Adrenal gland (tissue), 12 donors: Measurements from ENCODE around the gene MAP3K12. TPM values are rescaled to one million over a fixed set of nuclear protein-coding genes. Genes with fewer than 3 reads are reported as not detected.

Experiments used
- DNase-seq, 7 donors: peaks; one replicate each; pipeline ENCODE4 v3.0.0-alpha.2; 2019 to 2020
- H3K27ac ChIP-seq, 5 donors: fragments of 200-600 bp; sonication (generic) in 4 of 5; 1 replicate in 3 of 5; 2 replicates in 2 of 5; pipeline versions ENCODE4 v1.5.1 to v1.8.0; 2016 to 2020; ENCODE audit warnings: mild to moderate bottlenecking in 1 of 5
- H3K27me3 ChIP-seq: fragments of 200-600 bp; 2 replicates; pipeline ENCODE4 v1.8.0; 2021
- H3K36me3 ChIP-seq, 2 donors: fragments of 200-600 bp; replicated peaks in 1 of 2; 1 replicate in 1 of 2; 2 replicates in 1 of 2; pipeline versions ENCODE4 v1.5.1 to v1.8.0; 2018 to 2022
- H3K4me1 ChIP-seq, 2 donors: fragments of 200-600 bp; replicated peaks in 1 of 2; 1 replicate in 1 of 2; 2 replicates in 1 of 2; pipeline versions ENCODE4 v1.5.1 to v1.8.0; 2018 to 2021
- H3K4me3 ChIP-seq, 4 donors: fragments of 200-600 bp; sonication (generic) in 3 of 4; one replicate each; pipeline ENCODE4 v1.5.1; 2016 to 2018
- H3K9me3 ChIP-seq, 3 donors: fragments of 200-600 bp; sonication (generic) in 1 of 3; replicated peaks in 1 of 3; 1 replicate in 2 of 3; 2 replicates in 1 of 3; pipeline versions ENCODE4 v1.5.1 to v1.8.0; 2016 to 2021
- POLR2A ChIP-seq, 2 donors: fragments of 450-650 bp; IDR thresholded peaks; one replicate each; pipeline ENCODE4 v1.6.1; 2017; ENCODE audit warnings: antibody characterized with exemption in 2 of 2, mild to moderate bottlenecking in 2 of 2, moderate library complexity in 1 of 2
- WGBS, 4 donors: extraction: QIAGEN DNeasy Blood & Tissue Kit in 2 of 4; methylation state at CpG; one replicate each; pipeline versions ENCODE4 v1.1.5 to v1.1.7; 2013 to 2017; 5-methylcytosine and 5-hydroxymethylcytosine counted together
- intact Hi-C, 2 donors: fragments of 100-400 bp; cut with DNase I; formaldehyde crosslinking; loops; one replicate each; pipeline versions ENCODE4 v1.14.1 to v1.15.0; 2022 to 2023
- polyA plus RNA-seq, 3 donors: library from polyadenylated mRNA; stranded (reverse); fragments of 200-250 nt in 2 of 3; fragments of 350-450 nt in 1 of 3; fragmentation: Illumina TruSeq in 1 of 3; extraction: RNeasy Lipid Tissue Mini Kit (QIAGEN cat#74804) in 1 of 3; gene quantifications; one replicate each; pipeline ENCODE4 v1.2.3, GENCODE V29; 2013 to 2014
- total RNA-seq, 9 donors: library from RNA; depleted of rRNA in 4 of 9; stranded (reverse); fragments of >200 nt in 4 of 9; fragments of 120-200 nt in 1 of 9; fragmentation: NEBNext Ultra II Directional in 1 of 9; extraction: Animal tissue kit (Norgen Biotek cat#: 25700) in 1 of 9; gene quantifications; one replicate each; pipeline versions ENCODE4 v1.1.0 to v1.2.4, GENCODE V29; 2013 to 2023
- TF ChIP-seq, protein P1 (sequence below), 6 experiments: fragments of 450-650 bp in 4 of 6; fragments of 200-600 bp in 2 of 6; sonication (generic) in 1 of 6; IDR thresholded peaks; 1 replicate in 5 of 6; 2 replicates in 1 of 6; pipeline versions ENCODE4 v1.5.1 to v1.8.0; 2016 to 2021; ENCODE audit warnings: antibody characterized with exemption in 6 of 6, mild to moderate bottlenecking in 2 of 6, moderate library complexity in 1 of 6
- donor health status: healthy with polysubstance abuse.
- donor health status: Bipolar disorder and iron deficiency.
- donor health status: DM: yes; HTN: yes; CAD: no.
- donor health status: DM: no; HTN: no; CAD: no.
- donor health status: DM: no; HTN: no; CAD: no.
- donor health status: DM: yes; HTN: yes; CAD: no.

MAP3K12 gene
- total and polyA plus RNA-seq, 12 donors = 6.9 to 85.1 (median 16.9) TPM

DNA sequence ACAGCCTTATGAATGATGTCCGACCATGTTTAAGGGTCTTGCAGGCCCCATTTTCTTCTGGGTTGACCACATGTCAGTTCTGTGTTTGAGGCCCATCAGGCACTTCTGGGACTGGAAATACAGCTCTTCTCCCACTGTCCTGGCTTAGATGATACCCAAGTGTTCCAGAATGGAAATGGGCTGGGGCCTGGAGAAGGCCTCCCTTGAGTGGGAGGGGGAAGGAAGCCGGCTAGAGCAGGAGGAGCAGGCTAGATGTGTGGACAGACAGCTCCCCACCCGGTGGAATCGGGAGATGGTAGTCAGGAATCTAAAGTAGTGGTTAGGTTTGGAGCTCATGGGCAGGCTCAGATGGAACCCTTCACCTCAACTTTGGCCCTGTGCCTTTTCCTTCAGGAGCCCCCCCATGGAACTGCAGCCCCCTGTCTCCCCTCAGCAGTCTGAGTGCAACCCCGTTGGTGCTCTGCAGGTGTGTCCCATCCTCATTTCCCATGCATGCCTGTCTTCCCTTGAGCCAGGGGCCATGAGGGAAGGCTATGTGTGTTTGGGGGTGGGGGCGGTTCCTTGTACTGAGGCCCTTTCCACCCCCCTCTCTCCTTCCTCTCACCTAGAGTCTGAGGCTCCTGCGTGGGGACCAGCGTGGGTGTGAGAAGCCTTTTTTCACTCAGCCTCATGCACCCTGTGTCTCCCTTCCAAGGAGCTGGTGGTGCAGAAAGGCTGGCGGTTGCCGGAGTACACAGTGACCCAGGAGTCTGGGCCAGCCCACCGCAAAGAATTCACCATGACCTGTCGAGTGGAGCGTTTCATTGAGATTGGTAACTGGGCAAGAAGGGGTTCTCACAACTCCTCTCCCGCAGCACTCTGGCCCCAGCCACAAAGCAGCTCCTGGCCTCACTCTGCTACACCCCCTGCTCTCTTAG is 5.0 kb upstream of the MAP3K12 start:
- H3K4me1 ChIP-seq = peaks cover 25 to 37% of the 10 kb centered on the region in 2 donors
- no peaks in the 10 kb centered on the region for H3K27me3 ChIP-seq
- WGBS, 4 donors = 83 to 88% (median 86%) methylated on average over 9 to 14 of the region's 14 CpGs
- no peaks in the 10 kb centered on the region for H3K9me3 ChIP-seq
- intact Hi-C loops = loop anchor here (5.0 to 10.0 kb wide), 2 partner anchors 52 to 179 kb away; partner anchors contain the start of genes AAAS (in 1 of the 2) and PCBP2 (in 1 of the 2)
- TF ChIP-seq POLR2A (IDR thresholded peaks at IDR 0.05) = no peak
- TF ChIP-seq, protein P1, sequence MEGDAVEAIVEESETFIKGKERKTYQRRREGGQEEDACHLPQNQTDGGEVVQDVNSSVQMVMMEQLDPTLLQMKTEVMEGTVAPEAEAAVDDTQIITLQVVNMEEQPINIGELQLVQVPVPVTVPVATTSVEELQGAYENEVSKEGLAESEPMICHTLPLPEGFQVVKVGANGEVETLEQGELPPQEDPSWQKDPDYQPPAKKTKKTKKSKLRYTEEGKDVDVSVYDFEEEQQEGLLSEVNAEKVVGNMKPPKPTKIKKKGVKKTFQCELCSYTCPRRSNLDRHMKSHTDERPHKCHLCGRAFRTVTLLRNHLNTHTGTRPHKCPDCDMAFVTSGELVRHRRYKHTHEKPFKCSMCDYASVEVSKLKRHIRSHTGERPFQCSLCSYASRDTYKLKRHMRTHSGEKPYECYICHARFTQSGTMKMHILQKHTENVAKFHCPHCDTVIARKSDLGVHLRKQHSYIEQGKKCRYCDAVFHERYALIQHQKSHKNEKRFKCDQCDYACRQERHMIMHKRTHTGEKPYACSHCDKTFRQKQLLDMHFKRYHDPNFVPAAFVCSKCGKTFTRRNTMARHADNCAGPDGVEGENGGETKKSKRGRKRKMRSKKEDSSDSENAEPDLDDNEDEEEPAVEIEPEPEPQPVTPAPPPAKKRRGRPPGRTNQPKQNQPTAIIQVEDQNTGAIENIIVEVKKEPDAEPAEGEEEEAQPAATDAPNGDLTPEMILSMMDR (IDR thresholded peaks at IDR 0.05) = no peak
- DNase-seq = no peak
- no peak overlapping the region for H3K4me3 ChIP-seq
- H3K36me3 ChIP-seq = peaks cover 0 to 32% of the 10 kb centered on the region in 2 donors
- peak overlapping the region in 3 of 5 donors; percentile 52 to 99 (median 90) for H3K27ac ChIP-seq

DNA sequence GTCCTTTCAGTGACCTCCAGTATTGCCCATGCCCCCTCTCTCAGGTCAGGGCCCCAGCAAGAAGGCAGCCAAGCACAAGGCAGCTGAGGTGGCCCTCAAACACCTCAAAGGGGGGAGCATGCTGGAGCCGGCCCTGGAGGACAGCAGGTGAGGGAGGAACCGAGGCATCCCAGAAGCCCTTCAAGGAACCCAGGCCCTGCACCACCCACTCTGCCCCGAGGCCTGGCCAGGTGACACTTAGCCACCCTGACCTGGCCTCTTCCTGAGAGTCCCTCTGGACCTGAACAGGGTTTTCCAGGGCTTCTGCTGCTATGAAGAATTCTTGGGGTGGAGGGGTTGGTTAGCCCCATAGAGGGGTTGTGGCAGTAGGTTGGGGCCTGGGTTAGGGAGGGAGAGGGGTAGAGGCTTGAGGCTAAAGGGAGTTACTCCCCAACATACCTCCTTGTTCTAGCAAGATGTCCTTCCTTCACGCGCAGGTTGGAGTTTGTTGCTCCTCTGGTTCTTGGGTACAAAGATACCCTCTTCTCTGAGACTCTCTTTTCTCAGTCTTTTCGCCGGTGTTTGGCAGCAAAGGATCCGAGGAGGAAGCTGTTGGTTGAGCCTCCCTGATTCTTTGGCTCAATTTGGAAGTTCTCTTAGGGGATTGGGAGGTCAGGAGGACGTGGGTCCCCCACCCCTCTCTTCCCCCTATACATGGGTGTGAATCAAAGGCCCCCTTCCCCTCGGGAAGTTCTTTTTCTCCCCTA is 3.9 kb upstream of the MAP3K12 start:
- Histone ChIP-seq H3K4me3 (no peak overlapping the region), H3K27ac (peak overlapping the region in 2 of 5 donors; percentile 93 to 99), H3K36me3 (peaks cover 0 to 32% of the 10 kb centered on the region in 2 donors), H3K9me3 (no peaks in the 10 kb centered on the region), H3K4me1 (peaks cover 29 to 41% of the 10 kb centered on the region in 2 donors), H3K27me3 (no peaks in the 10 kb centered on the region)
- no peak for DNase-seq
- WGBS, 4 donors = 76 to 90% (median 78%) methylated on average over 7 to 10 of the region's 10 CpGs
- TF ChIP-seq, protein P1 (IDR thresholded peaks at IDR 0.05) = no peak
- TF ChIP-seq POLR2A (IDR thresholded peaks at IDR 0.05) = no peak
- intact Hi-C loops = loop anchor here (5.0 to 10.0 kb wide), 2 partner anchors 51 to 178 kb away; partner anchors contain the start of genes AAAS (in 1 of the 2) and PCBP2 (in 1 of the 2)

DNA sequence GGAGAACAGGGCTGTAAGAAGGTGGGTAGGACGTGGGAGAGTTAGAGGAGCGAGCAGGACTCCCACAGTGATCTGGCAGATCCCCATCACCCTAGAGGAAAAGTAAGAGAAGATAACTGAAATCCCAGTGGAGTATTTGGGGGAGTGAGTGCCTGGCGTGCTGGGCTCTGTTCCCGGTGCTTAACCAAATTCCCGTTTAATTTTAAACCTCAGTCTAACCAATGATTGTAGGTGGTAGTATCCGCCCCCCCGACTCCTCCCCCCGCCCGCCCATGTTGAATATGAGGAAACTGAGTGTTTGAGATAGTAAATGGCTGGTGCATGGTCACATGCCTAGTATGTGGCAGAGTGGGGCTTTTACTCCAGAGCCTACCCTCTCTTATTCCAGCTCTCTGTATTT is 3.1 kb upstream of the MAP3K12 start:
- peak in 2 of 7 donors; percentile 16 to 62 for DNase-seq
- peaks cover 29 to 42% of the 10 kb centered on the region in 2 donors for H3K4me1 ChIP-seq
- peak overlapping the region in 1 of 4 donors; percentile 74 for H3K4me3 ChIP-seq
- no peak for TF ChIP-seq POLR2A (IDR thresholded peaks at IDR 0.05)
- TF ChIP-seq, protein P1 (IDR thresholded peaks at IDR 0.05) = no peak
- peaks cover 0 to 30% of the 10 kb centered on the region in 2 donors for H3K36me3 ChIP-seq
- H3K9me3 ChIP-seq = no peaks in the 10 kb centered on the region
- no peaks in the 10 kb centered on the region for H3K27me3 ChIP-seq
- H3K27ac ChIP-seq = peak overlapping the region in 2 of 5 donors; percentile 93 to 99
- intact Hi-C loops = loop anchor here (5.0 to 10.0 kb wide), 2 partner anchors 50 to 178 kb away; partner anchors contain the start of genes AAAS (in 1 of the 2) and PCBP2 (in 1 of the 2)
- 63 to 80% (median 65%) methylated on average over 9 of the region's 9 CpGs for WGBS, 4 donors
